Fibroblast of lung (primary cell): ENCODE measurements around the gene BMP4. TPM values are rescaled to one million over a fixed set of nuclear protein-coding genes. Genes with fewer than 3 reads are reported as not detected.

Experiments used
- DNase-seq, 2 donors: peaks; one replicate each; pipeline versions ENCODE4 v3.0.0 to v3.0.0-alpha.2; 2010; ENCODE audit warnings: low read depth in 2 of 2
- H2AFZ ChIP-seq: 2 replicates; pipeline ENCODE4 v1.5.1; 2012; ENCODE audit warnings: low read length, control low read depth, inconsistent platforms
- H3K27ac ChIP-seq: 2 replicates; pipeline ENCODE4 v1.5.1; 2011; ENCODE audit warnings: low read length, control low read depth; ENCODE audit not compliant: insufficient read depth
- H3K27me3 ChIP-seq: 2 replicates; pipeline ENCODE4 v1.5.1; 2011; ENCODE audit warnings: mild to moderate bottlenecking, low read length; ENCODE audit not compliant: control insufficient read depth, insufficient read depth
- H3K36me3 ChIP-seq: 2 replicates; pipeline ENCODE4 v1.5.1; 2011; ENCODE audit warnings: low read length; ENCODE audit not compliant: control insufficient read depth, insufficient read depth
- H3K4me1 ChIP-seq: 2 replicates; pipeline ENCODE4 v1.5.1; 2011; ENCODE audit warnings: low read length; ENCODE audit not compliant: control insufficient read depth, insufficient read depth; ENCODE audit errors: extremely low read depth
- H3K4me2 ChIP-seq: 2 replicates; pipeline ENCODE4 v1.5.1; 2011; ENCODE audit warnings: low read length, control low read depth; ENCODE audit not compliant: insufficient read depth; ENCODE audit errors: extremely low read depth
- H3K4me3 ChIP-seq, 4 experiments: fragments of 200-600 bp in 1 of 4; sonication (generic) in 1 of 4; replicated peaks in 1 of 4; 2 replicates each; pipeline ENCODE4 v1.5.1; 2011 to 2016; ENCODE audit warnings: low read length in 4 of 4, low read depth in 3 of 4, mild to moderate bottlenecking in 3 of 4, control low read depth in 2 of 4, inconsistent platforms in 1 of 4, mixed read lengths in 1 of 4; ENCODE audit not compliant: insufficient read depth in 1 of 4; ENCODE audit errors: control extremely low read depth in 1 of 4
- H3K79me2 ChIP-seq: 2 replicates; pipeline ENCODE4 v1.5.1; 2012; ENCODE audit warnings: mild to moderate bottlenecking, low read length, inconsistent platforms; ENCODE audit not compliant: control insufficient read depth, insufficient read depth
- H3K9ac ChIP-seq: 2 replicates; pipeline ENCODE4 v1.5.1; 2011; ENCODE audit warnings: mild to moderate bottlenecking, low read length, control low read depth; ENCODE audit not compliant: insufficient read depth
- H3K9me3 ChIP-seq: 2 replicates; pipeline ENCODE4 v1.5.1; 2012; ENCODE audit warnings: low read depth, low read length; ENCODE audit not compliant: control insufficient read depth, insufficient read depth
- H4K20me1 ChIP-seq: 2 replicates; pipeline ENCODE4 v1.5.1; 2011; ENCODE audit warnings: low read length; ENCODE audit not compliant: control insufficient read depth, insufficient read depth; ENCODE audit errors: extremely low read depth
- EZH2 ChIP-seq: IDR thresholded peaks from 2 replicates; pipeline ENCODE4 v1.5.1; 2012; ENCODE audit warnings: low read length, control low read depth, mild to moderate bottlenecking; ENCODE audit errors: missing control alignments
- polyA plus RNA-seq, 2 donors: library from polyadenylated mRNA; depleted of rRNA in 1 of 2; stranded (reverse) in 1 of 2; unstranded in 1 of 2; fragments of >200 nt; gene quantifications; 2 replicates each; pipeline ENCODE4 v1.2.1, GENCODE V29; 2011 to 2012; ENCODE audit warnings: missing spikeins in 1 of 2
- total RNA-seq: library from RNA; depleted of rRNA; stranded (reverse); fragments of >200 nt; gene quantifications from 2 replicates; pipeline ENCODE4 v1.2.1, GENCODE V29; 2014
- TF ChIP-seq, protein P1 (sequence below), 2 donors: IDR thresholded peaks in 1 of 2; conservative IDR thresholded peaks in 1 of 2; 1 replicate in 1 of 2; 2 replicates in 1 of 2; pipeline ENCODE4 v1.5.1; 2011 to 2012; ENCODE audit warnings: low read length in 2 of 2, control low read depth in 1 of 2, inconsistent platforms in 1 of 2, low read depth in 1 of 2, mild to moderate bottlenecking in 1 of 2

BMP4 gene
- total and polyA plus RNA-seq, 2 donors (not counting 1 experiment from before 2014, with no cell fraction given): 11.4 to 77.5 TPM

DNA sequence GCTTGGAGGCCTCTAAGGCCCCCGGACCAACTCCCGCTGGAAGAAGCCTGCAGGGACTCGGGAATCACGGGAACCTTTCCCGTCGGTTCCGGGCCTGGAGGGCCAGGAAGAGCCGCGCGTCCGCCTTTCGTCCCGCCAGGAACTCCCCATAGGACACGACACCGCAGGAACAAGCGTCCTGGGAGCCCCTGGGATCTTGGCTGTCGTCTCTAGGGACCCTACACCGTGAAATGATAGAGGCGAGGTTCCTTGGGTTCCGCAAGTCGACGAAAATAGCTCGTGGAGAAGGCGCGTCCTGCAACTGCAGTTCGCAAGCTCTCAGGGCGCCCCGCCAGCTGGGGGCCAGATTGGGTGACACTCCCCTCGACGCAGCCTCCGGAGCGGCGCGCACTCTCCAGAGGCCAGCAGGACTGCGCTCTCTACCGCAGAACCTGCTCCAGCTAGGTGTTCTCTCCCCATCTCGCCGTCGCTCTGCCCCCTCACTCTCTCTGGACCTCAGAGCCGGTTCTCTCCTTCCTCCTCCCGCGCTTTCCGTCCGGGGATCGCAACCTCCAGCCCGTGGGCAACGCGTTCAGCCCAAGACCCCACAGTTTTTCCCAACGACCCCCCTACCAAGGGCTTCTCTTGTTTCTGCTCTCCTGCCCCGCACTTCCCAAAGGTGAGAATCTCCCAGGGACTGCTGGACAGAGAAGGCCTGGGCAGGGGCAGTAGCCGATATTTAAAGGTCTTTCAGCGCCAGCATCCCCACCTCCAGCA is 776 bp downstream of the BMP4 start:
- peaks cover 6% of the 10 kb centered on the region for H3K27me3 ChIP-seq

GRCh38 chr14:53955229-53955556 is 1.4 kb downstream of the BMP4 start:
- DNase-seq: no peak
- no peaks in the 10 kb centered on the region for H3K4me1 ChIP-seq
- no peak overlapping the region for H3K27ac ChIP-seq
- H2AFZ ChIP-seq: no peak overlapping the region
- no peaks in the 10 kb centered on the region for H3K9me3 ChIP-seq
- TF ChIP-seq EZH2: no peak
- TF ChIP-seq, protein P1, sequence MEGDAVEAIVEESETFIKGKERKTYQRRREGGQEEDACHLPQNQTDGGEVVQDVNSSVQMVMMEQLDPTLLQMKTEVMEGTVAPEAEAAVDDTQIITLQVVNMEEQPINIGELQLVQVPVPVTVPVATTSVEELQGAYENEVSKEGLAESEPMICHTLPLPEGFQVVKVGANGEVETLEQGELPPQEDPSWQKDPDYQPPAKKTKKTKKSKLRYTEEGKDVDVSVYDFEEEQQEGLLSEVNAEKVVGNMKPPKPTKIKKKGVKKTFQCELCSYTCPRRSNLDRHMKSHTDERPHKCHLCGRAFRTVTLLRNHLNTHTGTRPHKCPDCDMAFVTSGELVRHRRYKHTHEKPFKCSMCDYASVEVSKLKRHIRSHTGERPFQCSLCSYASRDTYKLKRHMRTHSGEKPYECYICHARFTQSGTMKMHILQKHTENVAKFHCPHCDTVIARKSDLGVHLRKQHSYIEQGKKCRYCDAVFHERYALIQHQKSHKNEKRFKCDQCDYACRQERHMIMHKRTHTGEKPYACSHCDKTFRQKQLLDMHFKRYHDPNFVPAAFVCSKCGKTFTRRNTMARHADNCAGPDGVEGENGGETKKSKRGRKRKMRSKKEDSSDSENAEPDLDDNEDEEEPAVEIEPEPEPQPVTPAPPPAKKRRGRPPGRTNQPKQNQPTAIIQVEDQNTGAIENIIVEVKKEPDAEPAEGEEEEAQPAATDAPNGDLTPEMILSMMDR (conservative IDR thresholded peaks at IDR 0.05 in 1 of 2, IDR thresholded peaks at IDR 0.05 in 1 of 2; ENCODE audit: low read depth in 1 of 2, low read length in 2 of 2): no peak
- H3K4me3 ChIP-seq: peak overlapping the region; percentile 70 to 94 (median 78)
- H3K4me2 ChIP-seq: peak overlapping the region; percentile 97
- no peaks in the 10 kb centered on the region for H4K20me1 ChIP-seq
- no peak overlapping the region for H3K9ac ChIP-seq
- peaks cover 2% of the 10 kb centered on the region for H3K79me2 ChIP-seq
- peaks cover 6% of the 10 kb centered on the region for H3K27me3 ChIP-seq
- H3K36me3 ChIP-seq: peaks cover 2% of the 10 kb centered on the region

More for the DNA sequence above, 776 bp downstream of the BMP4 start:
- Histone ChIP-seq H4K20me1 (no peaks in the 10 kb centered on the region), H3K4me1 (no peaks in the 10 kb centered on the region), H3K4me2 (peak overlapping the region; percentile 97), H3K4me3 (peak overlapping the region; percentile 70 to 94 (median 78)), H3K27ac (peak overlapping the region; percentile 19), H3K9me3 (no peaks in the 10 kb centered on the region), H2AFZ (peak overlapping the region; percentile 73), H3K79me2 (peaks cover 2% of the 10 kb centered on the region), H3K36me3 (no peaks in the 10 kb centered on the region), H3K9ac (no peak overlapping the region)
- peak; percentile 50 to 56 for DNase-seq
- TF ChIP-seq EZH2: peak; percentile 63
- TF ChIP-seq, protein P1 (conservative IDR thresholded peaks at IDR 0.05 in 1 of 2, IDR thresholded peaks at IDR 0.05 in 1 of 2; ENCODE audit: low read depth in 1 of 2, low read length in 2 of 2): no peak

- Histone ChIP-seq H3K9ac (peak overlapping the region; percentile 37), H3K36me3 (peaks cover 2% of the 10 kb centered on the region), H3K79me2 (peaks cover 2% of the 10 kb centered on the region), H3K27me3 (peaks cover 6% of the 10 kb centered on the region), H4K20me1 (no peaks in the 10 kb centered on the region), H3K27ac (peak overlapping the region; percentile 65), H3K4me3 (peak overlapping the region; percentile 70 to 94 (median 78)), H3K9me3 (no peaks in the 10 kb centered on the region), H3K4me1 (no peaks in the 10 kb centered on the region), H3K4me2 (peak overlapping the region; percentile 97), H2AFZ (peak overlapping the region; percentile 46)
- TF ChIP-seq, protein P1 (conservative IDR thresholded peaks at IDR 0.05 in 1 of 2, IDR thresholded peaks at IDR 0.05 in 1 of 2; ENCODE audit: low read depth in 1 of 2, low read length in 2 of 2): no peak
- no peak for TF ChIP-seq EZH2
- peak; percentile 41 to 45 for DNase-seq
Measured at GRCh38 chr14:53954551-53955228, 1.9 kb downstream of the BMP4 start.
